A172 (cell line): Measurements from ENCODE around the gene ABCA6. TPM values are rescaled to one million over a fixed set of nuclear protein-coding genes. Genes with fewer than 3 reads are reported as not detected.

ENCODE experiments used
- DNase-seq: peaks from one replicate; pipeline ENCODE4 v3.0.0-alpha.2; 2015; ENCODE audit warnings: low spot score
- total RNA-seq: library from RNA; depleted of rRNA; stranded (reverse); fragments of >200 nt; shearing (Covaris generic); gene quantifications from 2 replicates; pipeline ENCODE4 v1.2.3, GENCODE V29; 2014; rRNA removed

Gene ABCA6
- total RNA-seq, 1 experiment from 2014 or later, result not detected

GRCh38 chr17:69048634-69049033, 93.1 kb downstream of the ABCA6 start:
- DNase-seq, result no peak

GRCh38 chr17:69047368-69048263, 94.1 kb downstream of the ABCA6 start:
- peak; percentile 80 for DNase-seq

- no peak for DNase-seq
Measured at GRCh38 chr17:69046121-69046807, 95.4 kb downstream of the ABCA6 start.

- DNase-seq, result no peak
Measured at GRCh38 chr17:69045646-69046045, 96.0 kb downstream of the ABCA6 start.

- no peak for DNase-seq
Measured at GRCh38 chr17:69044371-69044770, 97.3 kb downstream of the ABCA6 start.

- DNase-seq, result no peak
Measured at GRCh38 chr17:69043098-69043734, 98.5 kb downstream of the ABCA6 start.

GRCh38 chr17:69042308-69042707, 99.4 kb downstream of the ABCA6 start:
- no peak for DNase-seq

GRCh38 chr17:69031839-69032238, 109.9 kb downstream of the ABCA6 start:
- DNase-seq, result no peak

- no peak for DNase-seq
Measured at GRCh38 chr17:69030169-69030568, 111.5 kb downstream of the ABCA6 start.

Other genes with a start within 250 kb of the ABCA6 start
- gene ABCA8, start 186.5 kb downstream of the ABCA6 start, total RNA-seq, result not detected in 2 replicates
- gene ABCA9, start 81.0 kb downstream of the ABCA6 start, total RNA-seq, result 0.02 TPM in 1 of 2 replicates, not detected in the other
- 0.19 and 1.00 TPM in 2 replicates for gene ABCA10, start 86.9 kb upstream of the ABCA6 start, total RNA-seq
- 0.07 TPM in 1 of 2 replicates, not detected in the other for gene ABCA5, start 185.2 kb upstream of the ABCA6 start, total RNA-seq